Measurements from ENCODE around the gene HYAL1. TPM values are rescaled to one million over a fixed set of nuclear protein-coding genes. Genes with fewer than 3 reads are reported as not detected.

The HYAL1 gene
- total and polyA plus RNA-seq, 8 donors = 3.1 to 11.7 (median 6.4) TPM

GRCh38 chr3:50336452-50337174, 33.2 kb upstream of the HYAL1 start:
- H3K9me3 ChIP-seq = no peaks in the 10 kb centered on the region
- no peaks in the 10 kb centered on the region for H3K27me3 ChIP-seq
- ATAC-seq (peak; percentile 2 to 43 (median 6)), DNase-seq (peak in 1 of 6 donors; percentile 85), FAIRE-seq (no peak)
- peak overlapping the region; percentile 90 to 97 (median 96) for H3K27ac ChIP-seq
- TF ChIP-seq CTCF (IDR thresholded peaks at IDR 0.05) = no peak
- 1% methylated on average over 31 of the region's 31 CpGs for WGBS, 2 donors
- H3K36me3 ChIP-seq = peaks cover 0 to 9% (median 1%) of the 10 kb centered on the region in 3 donors
- intact Hi-C loops (cut with DNase I) = no loop called here
- peaks cover 10 to 42% (median 28%) of the 10 kb centered on the region in 3 donors for H3K4me1 ChIP-seq
- peak overlapping the region; percentile 39 to 98 (median 84) for H3K4me3 ChIP-seq

- Histone ChIP-seq H3K36me3 (peaks cover 8 to 27% (median 20%) of the 10 kb centered on the region in 3 donors), H3K9me3 (no peaks in the 10 kb centered on the region), H3K27me3 (no peaks in the 10 kb centered on the region), H3K4me3 (peak overlapping the region in 1 of 4 donors; percentile 72), H3K4me1 (peaks cover 10 to 42% (median 28%) of the 10 kb centered on the region in 3 donors), H3K27ac (peak overlapping the region in 2 of 4 donors; percentile 1 to 95)
- ATAC-seq (no peak), FAIRE-seq (no peak), DNase-seq (no peak)
- no peak for TF ChIP-seq CTCF (IDR thresholded peaks at IDR 0.05)
- WGBS, 2 donors = 61 to 63% methylated on average over 5 of the region's 5 CpGs
- intact Hi-C loops (cut with DNase I) = no loop called here
These were observed 31.1 kb upstream of the HYAL1 start for GRCh38 chr3:50334339-50335075.

GRCh38 chr3:50333744-50334328, 30.5 kb upstream of the HYAL1 start:
- Histone ChIP-seq H3K4me3 (no peak overlapping the region), H3K36me3 (peaks cover 8 to 27% (median 22%) of the 10 kb centered on the region in 3 donors), H3K9me3 (no peaks in the 10 kb centered on the region), H3K27me3 (no peaks in the 10 kb centered on the region), H3K4me1 (peaks cover 10 to 44% (median 28%) of the 10 kb centered on the region in 3 donors), H3K27ac (peak overlapping the region in 3 of 4 donors; percentile 1 to 52 (median 3))
- intact Hi-C loops (cut with DNase I) = no loop called here
- TF ChIP-seq CTCF (IDR thresholded peaks at IDR 0.05) = no peak
- DNase-seq (peak in 1 of 6 donors; percentile 25), FAIRE-seq (no peak), ATAC-seq (no peak)
- WGBS, 2 donors = 62 to 68% methylated on average over 12 of the region's 12 CpGs

GRCh38 chr3:50331364-50331907, 28.1 kb upstream of the HYAL1 start:
- Histone ChIP-seq H3K27ac (no peak overlapping the region), H3K4me3 (no peak overlapping the region), H3K4me1 (peaks cover 18 to 47% (median 24%) of the 10 kb centered on the region in 3 donors), H3K36me3 (peaks cover 8 to 27% (median 22%) of the 10 kb centered on the region in 3 donors), H3K9me3 (no peaks in the 10 kb centered on the region), H3K27me3 (no peaks in the 10 kb centered on the region)
- TF ChIP-seq CTCF (IDR thresholded peaks at IDR 0.05) = no peak
- no peak for ATAC-seq
- intact Hi-C loops (cut with DNase I) = no loop called here
- peak in 2 of 6 donors; percentile 27 to 68 for DNase-seq
- FAIRE-seq = no peak
- 93 to 95% methylated on average over 19 of the region's 19 CpGs for WGBS, 2 donors

Data from pancreas (tissue), 10 donors.